Fibroblast of pulmonary artery (primary cell): ENCODE measurements around the gene LARP4B.

Source experiments
- DNase-seq: peaks from one replicate; pipeline ENCODE4 v3.0.0-alpha.2; 2010; ENCODE audit warnings: low read depth
- H3K4me3 ChIP-seq: replicated peaks from 2 replicates; pipeline ENCODE4 v1.5.1; 2011; ENCODE audit warnings: low read depth, mild to moderate bottlenecking, control low read depth, low read length, moderate library complexity
- TF ChIP-seq, protein P1 (sequence below): IDR thresholded peaks from 2 replicates; pipeline ENCODE4 v1.5.1; 2011; ENCODE audit warnings: mild to moderate bottlenecking, control low read depth, low read length, inconsistent platforms; ENCODE audit errors: missing control alignments

The LARP4B gene

GRCh38 chr10:850093-850492, 81.4 kb downstream of the LARP4B start:
- TF ChIP-seq, protein P1, sequence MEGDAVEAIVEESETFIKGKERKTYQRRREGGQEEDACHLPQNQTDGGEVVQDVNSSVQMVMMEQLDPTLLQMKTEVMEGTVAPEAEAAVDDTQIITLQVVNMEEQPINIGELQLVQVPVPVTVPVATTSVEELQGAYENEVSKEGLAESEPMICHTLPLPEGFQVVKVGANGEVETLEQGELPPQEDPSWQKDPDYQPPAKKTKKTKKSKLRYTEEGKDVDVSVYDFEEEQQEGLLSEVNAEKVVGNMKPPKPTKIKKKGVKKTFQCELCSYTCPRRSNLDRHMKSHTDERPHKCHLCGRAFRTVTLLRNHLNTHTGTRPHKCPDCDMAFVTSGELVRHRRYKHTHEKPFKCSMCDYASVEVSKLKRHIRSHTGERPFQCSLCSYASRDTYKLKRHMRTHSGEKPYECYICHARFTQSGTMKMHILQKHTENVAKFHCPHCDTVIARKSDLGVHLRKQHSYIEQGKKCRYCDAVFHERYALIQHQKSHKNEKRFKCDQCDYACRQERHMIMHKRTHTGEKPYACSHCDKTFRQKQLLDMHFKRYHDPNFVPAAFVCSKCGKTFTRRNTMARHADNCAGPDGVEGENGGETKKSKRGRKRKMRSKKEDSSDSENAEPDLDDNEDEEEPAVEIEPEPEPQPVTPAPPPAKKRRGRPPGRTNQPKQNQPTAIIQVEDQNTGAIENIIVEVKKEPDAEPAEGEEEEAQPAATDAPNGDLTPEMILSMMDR = no peak
- no peak for DNase-seq
- no peak overlapping the region for H3K4me3 ChIP-seq

DNA sequence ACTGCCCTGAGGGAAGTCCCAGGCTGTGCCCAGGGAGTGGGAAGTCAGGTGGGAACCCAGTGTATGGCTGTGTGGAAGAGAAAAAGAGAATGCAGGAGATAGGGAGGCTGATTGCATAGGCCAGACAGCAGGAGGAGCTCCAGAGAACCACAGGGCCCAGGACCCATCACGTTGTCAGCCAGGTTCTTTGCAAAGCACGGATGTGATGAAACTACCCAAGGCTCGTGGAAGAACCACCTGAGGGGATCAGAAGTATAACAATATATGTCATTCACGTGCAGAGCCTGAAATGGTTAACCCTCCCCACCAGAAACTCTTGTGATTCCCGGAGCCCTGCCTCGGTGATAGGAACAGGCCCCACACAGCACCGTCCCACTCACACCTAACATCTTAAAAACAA, 83.6 kb downstream of the LARP4B start:
- no peak overlapping the region for H3K4me3 ChIP-seq
- DNase-seq = peak; percentile 14
- TF ChIP-seq, protein P1 = peak; percentile 14

- no peak for DNase-seq
- H3K4me3 ChIP-seq = no peak overlapping the region
- TF ChIP-seq, protein P1 = no peak
Measured at GRCh38 chr10:846126-846685, 85.3 kb downstream of the LARP4B start.

- no peak for DNase-seq
- TF ChIP-seq, protein P1 = no peak
- no peak overlapping the region for H3K4me3 ChIP-seq
Measured at GRCh38 chr10:845526-845925, 86.0 kb downstream of the LARP4B start.

GRCh38 chr10:844552-844951, 87.0 kb downstream of the LARP4B start:
- TF ChIP-seq, protein P1 = no peak
- H3K4me3 ChIP-seq = no peak overlapping the region
- DNase-seq = peak; percentile 18

GRCh38 chr10:843703-844102, 87.8 kb downstream of the LARP4B start:
- no peak overlapping the region for H3K4me3 ChIP-seq
- no peak for DNase-seq
- TF ChIP-seq, protein P1 = no peak

DNA sequence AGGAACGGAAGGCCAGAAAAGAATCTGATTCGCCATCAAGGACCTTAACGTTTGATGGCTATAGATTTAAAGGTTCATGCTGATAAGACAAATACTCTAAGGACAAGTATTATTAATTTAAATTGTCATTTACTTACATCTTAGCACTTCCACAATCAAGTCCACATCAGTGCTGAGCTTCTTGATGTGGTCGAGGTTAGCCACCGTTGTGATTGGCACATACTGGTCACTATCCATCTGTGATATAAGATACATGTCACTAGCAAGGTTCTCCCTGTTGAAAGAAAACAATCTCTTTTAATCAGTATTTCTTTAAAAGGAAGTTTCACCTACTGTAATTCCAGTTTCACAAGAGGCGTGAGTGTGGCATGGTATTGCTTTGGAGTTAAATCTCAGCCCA, 88.7 kb downstream of the LARP4B start:
- DNase-seq = no peak
- H3K4me3 ChIP-seq = no peak overlapping the region
- TF ChIP-seq, protein P1 = no peak
